ENCODE results near the gene CLDND1.

- TF ChIP-seq CTCF (CRISPR knock-in tag; IDR thresholded peaks at IDR 0.05) = no peak
- TF ChIP-seq TGIF2 (CRISPR knock-in tag; IDR thresholded peaks at IDR 0.05) = no peak
- no peak for TF ChIP-seq GABPA (IDR thresholded peaks at IDR 0.05; ENCODE audit: low read depth, low read length)
- TF ChIP-seq GABPA (CRISPR knock-in tag; IDR thresholded peaks at IDR 0.05; ENCODE audit: low read depth) = no peak
- TF ChIP-seq TCF12 (IDR thresholded peaks at IDR 0.05) = no peak
- no peak for TF ChIP-seq TCF12 (CRISPR knock-in tag; IDR thresholded peaks at IDR 0.05)
- no peak for TF ChIP-seq ZBTB21 (CRISPR knock-in tag; IDR thresholded peaks at IDR 0.05)
- no peak for TF ChIP-seq ZNF572 (CRISPR knock-in tag; IDR thresholded peaks at IDR 0.05)
- no peak for TF ChIP-seq ZNF878 (CRISPR knock-in tag; IDR thresholded peaks at IDR 0.05)
- no peak for TF ChIP-seq EED (CRISPR knock-in tag; IDR thresholded peaks at IDR 0.05)
These were observed 21.4 kb downstream of the CLDND1 start for GRCh38 chr3:98501270-98501669.

All from HepG2 (cell line).